ENCODE measurements around the gene CLEC2L. TPM values are rescaled to one million over a fixed set of nuclear protein-coding genes. Genes with fewer than 3 reads are reported as not detected.
"Not testable (repeated sequence)": the region's sequence is repeated elsewhere in the genome, so short reads cannot be mapped to it uniquely, and the experiment has no call there.

CLEC2L gene
- total RNA-seq, 1 donor from 2014 or later: not detected

- not testable (repeated sequence) for DNase-seq (ENCODE audit: low read depth, low spot score)
Observed at GRCh38 chr7:139553991-139554700, 30.7 kb downstream of the CLEC2L start.

- DNase-seq (ENCODE audit: low read depth, low spot score): no peak
Observed at GRCh38 chr7:139557857-139558581, 34.5 kb downstream of the CLEC2L start.

- no peak for DNase-seq (ENCODE audit: low read depth, low spot score)
Observed at GRCh38 chr7:139559364-139560105, 36.0 kb downstream of the CLEC2L start.

GRCh38 chr7:139560199-139560598, 36.7 kb downstream of the CLEC2L start:
- DNase-seq (ENCODE audit: low read depth, low spot score): no peak

DNA sequence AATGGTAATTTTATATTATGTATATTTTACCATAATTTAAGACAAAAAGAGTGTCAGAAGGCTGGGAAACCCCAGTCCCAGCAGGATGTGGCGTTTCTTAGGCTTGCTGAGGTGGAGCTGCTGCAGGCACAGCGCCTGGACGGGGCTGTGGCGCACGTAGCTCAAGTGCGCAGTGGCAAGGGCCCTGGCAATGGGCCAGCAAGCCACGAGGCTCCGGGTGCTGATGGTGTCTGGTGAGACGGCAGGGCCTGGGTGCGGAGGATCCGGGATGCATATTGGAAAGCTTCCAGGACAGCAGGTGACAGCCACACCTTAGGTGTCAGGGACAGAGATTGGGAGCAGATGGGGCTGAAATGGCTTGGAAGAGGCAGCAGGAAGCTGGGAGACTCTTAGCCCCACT, 37.2 kb downstream of the CLEC2L start:
- DNase-seq (ENCODE audit: low read depth, low spot score): no peak

DNA sequence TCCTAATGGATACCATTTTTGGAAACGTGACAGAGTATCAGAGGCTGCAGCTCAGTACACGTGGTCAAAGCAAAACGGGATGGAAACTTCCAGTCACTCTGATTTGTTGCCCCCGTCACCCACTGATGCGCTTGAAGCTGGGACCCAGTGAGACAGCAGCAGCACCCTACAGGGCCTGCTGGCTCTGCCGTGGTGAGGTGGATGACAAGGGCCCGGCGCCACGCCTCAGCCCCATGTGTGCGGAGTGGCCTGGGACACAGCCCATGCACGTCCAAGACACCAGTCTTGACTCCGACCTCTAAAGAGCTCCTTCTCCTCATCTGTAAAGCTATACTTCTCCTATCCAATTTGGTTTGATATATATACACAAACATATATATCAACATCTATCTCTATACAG, 39.0 kb downstream of the CLEC2L start:
- DNase-seq (ENCODE audit: low read depth, low spot score): no peak

- DNase-seq (ENCODE audit: low read depth, low spot score): no peak
Observed at GRCh38 chr7:139562961-139563565, 39.6 kb downstream of the CLEC2L start.

DNA sequence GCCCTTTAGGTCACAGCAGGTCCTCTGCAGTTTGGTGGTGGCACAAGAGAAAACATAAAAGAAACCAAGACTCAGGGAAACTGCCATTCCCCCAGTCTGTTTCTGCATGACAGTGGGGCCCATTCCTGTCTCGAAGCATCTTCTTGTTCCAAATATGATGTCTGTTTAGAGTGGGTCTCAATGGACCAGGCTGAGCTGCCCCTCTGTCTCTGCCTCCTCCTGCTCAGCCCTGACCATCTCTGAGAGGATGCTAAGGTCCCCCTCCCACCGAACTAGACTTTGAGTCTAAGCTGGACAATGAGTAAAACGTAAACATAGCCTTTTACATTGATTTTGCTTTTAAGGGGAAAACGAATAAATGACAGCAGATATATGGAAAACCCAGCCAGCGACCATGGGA, 40.4 kb downstream of the CLEC2L start:
- DNase-seq (ENCODE audit: low read depth, low spot score): no peak

- DNase-seq (ENCODE audit: low read depth, low spot score): no peak
Observed at GRCh38 chr7:139566075-139566474, 42.6 kb downstream of the CLEC2L start.

GRCh38 chr7:139566736-139567646, 43.5 kb downstream of the CLEC2L start:
- DNase-seq (ENCODE audit: low read depth, low spot score): no peak

GRCh38 chr7:139567647-139568345, 44.3 kb downstream of the CLEC2L start:
- DNase-seq (ENCODE audit: low read depth, low spot score): no peak

GRCh38 chr7:139568346-139568675, 44.8 kb downstream of the CLEC2L start:
- DNase-seq (ENCODE audit: low read depth, low spot score): no peak

DNA sequence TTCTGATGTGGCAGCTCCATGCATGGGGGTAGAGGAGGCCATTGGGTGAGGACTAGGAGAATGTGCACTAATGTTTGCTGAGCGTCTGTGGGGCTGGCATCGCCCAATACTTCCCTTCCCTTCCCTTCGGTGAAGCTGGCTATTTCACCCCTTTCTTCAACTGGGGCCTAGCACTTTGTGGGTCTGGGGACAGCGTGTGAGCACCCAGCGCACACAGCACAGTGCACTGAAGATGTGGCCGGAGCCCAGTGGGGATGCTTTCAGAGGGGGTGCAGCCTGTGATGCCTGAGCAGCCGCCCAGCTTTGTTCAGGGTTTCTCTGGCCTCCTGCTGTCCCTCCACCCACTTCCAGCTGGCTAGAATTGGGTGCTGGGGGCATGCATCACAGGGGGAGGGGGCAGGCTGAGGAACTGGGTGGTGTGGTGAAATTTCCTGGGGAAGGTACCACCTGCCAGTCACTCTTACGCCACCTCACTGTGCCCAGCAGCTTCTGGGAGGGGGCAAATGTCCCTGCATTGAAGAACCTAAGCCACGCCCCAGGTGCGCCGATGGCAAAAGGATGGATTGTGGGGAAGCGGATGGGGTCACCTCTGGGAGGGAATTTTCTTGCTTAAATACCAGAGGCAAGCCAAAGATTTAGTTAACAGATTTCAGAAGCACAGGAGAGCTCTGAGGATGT, 45.5 kb downstream of the CLEC2L start:
- no peak for DNase-seq (ENCODE audit: low read depth, low spot score)

- no peak for DNase-seq (ENCODE audit: low read depth, low spot score)
Observed at GRCh38 chr7:139570119-139570518, 46.6 kb downstream of the CLEC2L start.

DNA sequence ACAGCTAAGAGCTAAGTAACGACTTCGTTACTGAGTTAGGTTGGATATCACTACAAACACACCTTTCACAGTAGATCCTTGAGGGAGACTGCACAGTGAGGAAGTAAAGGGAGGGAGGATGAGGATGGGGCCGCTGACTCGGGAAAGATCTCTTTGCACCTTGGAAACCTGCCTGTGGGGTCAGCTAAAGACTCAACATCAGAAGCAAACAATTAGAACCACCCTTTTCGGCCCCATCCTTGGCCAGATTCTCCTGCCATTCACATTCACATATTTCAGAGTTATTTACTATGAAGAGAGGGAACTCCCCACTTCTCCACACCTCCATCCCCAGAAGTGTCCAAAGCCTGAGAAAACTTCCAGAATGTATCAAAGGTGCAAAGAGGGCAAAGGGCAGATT, 47.1 kb downstream of the CLEC2L start:
- DNase-seq (ENCODE audit: low read depth, low spot score): no peak

- DNase-seq (ENCODE audit: low read depth, low spot score): no peak
Observed at GRCh38 chr7:139571190-139571589, 47.7 kb downstream of the CLEC2L start.

DNA sequence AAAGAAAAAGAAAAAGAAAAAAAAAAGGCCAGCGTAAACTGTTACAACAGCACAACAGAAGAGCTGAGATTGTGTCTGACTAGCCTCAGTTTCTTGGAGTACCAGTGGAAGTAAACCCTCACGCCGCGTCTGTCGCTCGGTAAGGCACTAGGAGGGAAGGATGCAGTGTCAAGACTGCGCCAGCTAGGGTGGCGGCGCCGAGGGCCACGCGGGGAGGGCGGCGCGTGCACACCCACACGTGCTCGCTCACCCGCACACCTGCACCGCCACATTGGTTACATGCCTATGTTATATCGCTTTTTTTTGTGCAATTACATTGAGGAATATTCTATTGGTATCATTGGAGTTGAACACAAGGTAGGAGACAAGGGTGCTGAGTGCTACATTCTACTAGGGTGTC, 48.2 kb downstream of the CLEC2L start:
- DNase-seq (ENCODE audit: low read depth, low spot score): no peak

- DNase-seq (ENCODE audit: low read depth, low spot score): no peak
Observed at GRCh38 chr7:139572071-139572470, 48.6 kb downstream of the CLEC2L start.

GRCh38 chr7:139572704-139573385, 49.4 kb downstream of the CLEC2L start:
- no peak for DNase-seq (ENCODE audit: low read depth, low spot score)
